Stimulated activated CD8-positive, alpha-beta memory T cell treated with anti-CD3 and anti-CD28 coated beads, Interleukin-2, amount 100 ng/mL, for 48 hours (primary cell): ENCODE data around the gene OTUB1.
"Not testable (repeated sequence)": the region's sequence is repeated elsewhere in the genome, so short reads cannot be mapped to it uniquely, and the experiment has no call there.

Source experiments
- DNase-seq, 2 donors: peaks; one replicate each; pipeline ENCODE4 v3.0.0-alpha.2; 2020; ENCODE audit warnings: low read depth in 2 of 2

Gene OTUB1

GRCh38 chr11:63986156-63986931, at the start of gene OTUB1:
TSS of gene OTUB1 (plus strand) at chr11:63986438. CDS start at chr11:63986457, 19 bp downstream.
- peak; percentile 81 to 86 for DNase-seq

GRCh38 chr11:63937713-63938478, 48.3 kb upstream of the OTUB1 start:
- no peak for DNase-seq

- peak; percentile 90 to 95 for DNase-seq
Measured at GRCh38 chr11:63938479-63939396, 47.5 kb upstream of the OTUB1 start, which contains the start of gene NAA40. TSS of gene NAA40 (plus strand) at chr11:63939002. CDS start at chr11:63939097, 95 bp downstream.

- no peak for DNase-seq
Measured at GRCh38 chr11:63939397-63939891, 46.8 kb upstream of the OTUB1 start.

GRCh38 chr11:63940786-63941185, 45.5 kb upstream of the OTUB1 start:
- DNase-seq: no peak

- no peak for DNase-seq
Measured at GRCh38 chr11:63941901-63942300, 44.3 kb upstream of the OTUB1 start.

GRCh38 chr11:63942803-63943202, 43.4 kb upstream of the OTUB1 start:
- no peak for DNase-seq

- DNase-seq: no peak
Measured at GRCh38 chr11:63944987-63945386, 41.3 kb upstream of the OTUB1 start.

GRCh38 chr11:63945477-63946163, 40.6 kb upstream of the OTUB1 start:
- peak in 1 of 2 donors; percentile 10 for DNase-seq

GRCh38 chr11:63951779-63952536, 34.3 kb upstream of the OTUB1 start:
- DNase-seq: peak in 1 of 2 donors; percentile 18

- DNase-seq: no peak
Measured at GRCh38 chr11:63952570-63952969, 33.7 kb upstream of the OTUB1 start.

GRCh38 chr11:63958008-63958407, 28.2 kb upstream of the OTUB1 start:
- DNase-seq: no peak

GRCh38 chr11:63961608-63962412, 24.4 kb upstream of the OTUB1 start:
- DNase-seq: no peak

GRCh38 chr11:63963895-63964294, 22.3 kb upstream of the OTUB1 start:
- DNase-seq: not testable (repeated sequence)

GRCh38 chr11:63966444-63966843, 19.8 kb upstream of the OTUB1 start:
- DNase-seq: no peak

- no peak for DNase-seq
Measured at GRCh38 chr11:63969461-63969860, 16.8 kb upstream of the OTUB1 start.

GRCh38 chr11:63970902-63971301, 15.3 kb upstream of the OTUB1 start:
- no peak for DNase-seq

GRCh38 chr11:63973912-63974258, 12.4 kb upstream of the OTUB1 start:
- DNase-seq: not testable (repeated sequence)
